NCI-H748 treated with DMSO at 0.1 percent for 48 hours (cell line): ENCODE data around the gene SYNPO.

Source experiments
- DNase-seq: peaks from one replicate; lab custom pipeline; 2025; lab: John Stamatoyannopoulos, UW

SYNPO gene

DNA sequence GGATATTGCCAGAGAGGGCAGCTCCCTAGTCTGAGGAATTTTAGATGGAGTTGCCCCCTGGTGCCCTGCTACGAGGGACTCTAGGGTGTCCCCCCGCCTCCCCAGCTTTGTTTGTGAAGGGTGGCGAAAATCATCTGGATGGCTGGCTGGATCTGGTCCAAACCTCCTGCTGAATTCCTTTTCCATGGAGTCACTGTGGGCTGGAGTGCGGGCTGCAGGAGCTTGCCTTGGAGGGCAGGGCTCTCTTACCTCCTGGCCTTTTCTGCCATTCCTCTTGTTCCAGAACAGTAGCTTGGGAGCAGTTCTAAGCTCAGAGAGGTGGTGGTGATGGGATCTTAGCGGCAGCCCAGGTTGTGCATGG lies 2.1 kb downstream of the SYNPO start:
- no peak for DNase-seq

DNA sequence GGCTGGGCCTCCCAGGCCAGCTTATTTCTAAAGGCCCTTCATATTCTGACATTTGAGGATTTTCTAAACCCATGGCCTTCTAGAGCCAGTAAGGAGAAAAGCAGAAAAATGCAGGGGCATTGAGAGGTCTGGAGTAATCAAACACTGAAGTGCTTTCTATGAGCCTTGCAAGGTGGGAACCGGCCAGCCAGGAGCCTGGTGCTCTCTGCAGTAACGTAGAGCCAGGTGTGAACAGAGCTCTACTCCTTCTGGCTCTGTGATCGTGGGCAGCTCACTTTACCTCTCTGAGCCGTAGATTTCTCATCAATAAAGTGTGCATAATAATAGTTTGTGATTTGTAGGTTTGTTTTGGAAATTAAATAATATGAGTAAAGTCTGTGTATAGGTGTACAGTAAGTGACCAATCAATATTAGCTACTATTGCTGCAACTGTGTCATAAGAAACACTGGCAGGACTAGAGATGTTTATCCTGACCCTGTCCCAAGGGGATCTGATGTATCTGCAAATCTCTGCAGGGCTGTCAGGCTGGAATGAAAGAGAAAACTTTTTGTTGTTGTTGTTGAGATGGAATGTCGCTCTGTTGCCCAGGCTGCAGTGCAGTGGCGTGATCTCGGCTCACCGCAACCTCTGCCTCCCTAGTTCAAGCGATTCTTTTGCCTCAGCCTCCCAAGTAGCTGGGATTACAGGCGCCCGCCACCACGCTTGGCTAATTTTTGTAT lies 2.7 kb downstream of the SYNPO start:
- DNase-seq: no peak

DNA sequence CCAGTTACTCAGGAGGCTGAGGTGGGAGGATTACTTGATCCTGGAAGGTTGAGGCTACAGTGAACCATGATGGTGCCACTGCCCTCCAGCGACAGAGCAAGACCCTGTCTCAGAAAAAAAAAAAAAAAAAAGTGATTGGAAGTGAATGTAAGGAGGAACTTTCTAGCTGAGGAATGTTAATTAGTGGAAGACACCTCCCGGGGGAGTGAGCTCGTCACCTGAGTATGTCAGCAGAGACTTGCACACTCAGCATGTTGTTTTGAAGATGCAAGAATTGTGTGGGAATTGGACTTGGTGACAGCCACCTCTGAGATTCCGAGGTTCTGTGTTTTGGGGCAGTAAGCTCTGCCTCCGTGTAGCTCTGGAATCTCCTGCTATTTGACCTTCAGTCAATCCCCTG lies 3.6 kb downstream of the SYNPO start:
- DNase-seq: no peak

DNA sequence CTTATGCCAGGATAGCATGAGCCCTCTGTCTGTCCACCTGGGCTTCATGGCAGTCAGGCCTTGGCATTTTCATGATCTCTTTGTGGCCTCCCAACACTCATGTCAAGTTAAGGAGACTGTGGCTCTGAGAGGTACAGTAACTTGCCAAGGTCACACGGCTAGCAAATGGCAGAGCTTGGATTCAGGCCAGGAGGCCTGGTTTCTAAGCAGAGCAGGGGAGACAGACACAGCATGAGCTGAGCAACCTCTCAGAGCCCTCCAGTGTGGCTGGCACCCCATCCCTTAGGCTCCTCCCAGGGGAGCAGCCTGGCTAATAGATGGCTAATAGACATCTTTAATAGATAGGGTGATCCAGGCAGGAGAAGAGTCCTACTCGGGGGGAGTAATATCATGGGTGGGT lies 4.1 kb downstream of the SYNPO start:
- DNase-seq: no peak

DNA sequence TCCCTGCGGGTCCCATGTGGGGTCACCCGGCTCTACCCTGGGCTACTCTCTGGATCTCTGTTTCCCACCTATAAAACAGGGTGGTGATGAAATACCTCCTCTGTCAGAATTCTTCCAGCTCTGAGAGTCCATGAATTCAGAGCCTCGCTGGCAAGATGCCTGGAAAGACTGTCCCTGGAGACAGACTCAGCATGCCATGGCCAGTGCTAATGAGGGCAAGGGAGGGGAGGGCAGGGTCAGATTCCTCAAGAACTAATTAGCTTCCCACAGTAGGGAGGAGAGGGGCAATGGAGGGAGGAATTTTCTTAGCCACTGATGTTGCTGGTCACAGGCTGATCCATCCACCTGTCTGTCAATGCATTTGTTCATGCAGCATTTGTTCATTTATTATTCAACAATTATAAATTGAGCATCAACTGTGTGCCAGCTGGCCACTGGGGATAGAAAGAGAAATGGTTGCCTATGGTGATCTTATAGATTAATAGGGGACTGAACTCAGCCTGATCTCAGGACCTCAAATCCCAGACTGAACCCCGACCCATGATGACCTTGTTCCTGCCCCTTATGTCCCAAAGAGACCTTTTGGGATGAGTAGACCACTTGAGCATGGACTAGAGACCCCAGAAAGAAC lies 4.7 kb downstream of the SYNPO start:
- DNase-seq: no peak

DNA sequence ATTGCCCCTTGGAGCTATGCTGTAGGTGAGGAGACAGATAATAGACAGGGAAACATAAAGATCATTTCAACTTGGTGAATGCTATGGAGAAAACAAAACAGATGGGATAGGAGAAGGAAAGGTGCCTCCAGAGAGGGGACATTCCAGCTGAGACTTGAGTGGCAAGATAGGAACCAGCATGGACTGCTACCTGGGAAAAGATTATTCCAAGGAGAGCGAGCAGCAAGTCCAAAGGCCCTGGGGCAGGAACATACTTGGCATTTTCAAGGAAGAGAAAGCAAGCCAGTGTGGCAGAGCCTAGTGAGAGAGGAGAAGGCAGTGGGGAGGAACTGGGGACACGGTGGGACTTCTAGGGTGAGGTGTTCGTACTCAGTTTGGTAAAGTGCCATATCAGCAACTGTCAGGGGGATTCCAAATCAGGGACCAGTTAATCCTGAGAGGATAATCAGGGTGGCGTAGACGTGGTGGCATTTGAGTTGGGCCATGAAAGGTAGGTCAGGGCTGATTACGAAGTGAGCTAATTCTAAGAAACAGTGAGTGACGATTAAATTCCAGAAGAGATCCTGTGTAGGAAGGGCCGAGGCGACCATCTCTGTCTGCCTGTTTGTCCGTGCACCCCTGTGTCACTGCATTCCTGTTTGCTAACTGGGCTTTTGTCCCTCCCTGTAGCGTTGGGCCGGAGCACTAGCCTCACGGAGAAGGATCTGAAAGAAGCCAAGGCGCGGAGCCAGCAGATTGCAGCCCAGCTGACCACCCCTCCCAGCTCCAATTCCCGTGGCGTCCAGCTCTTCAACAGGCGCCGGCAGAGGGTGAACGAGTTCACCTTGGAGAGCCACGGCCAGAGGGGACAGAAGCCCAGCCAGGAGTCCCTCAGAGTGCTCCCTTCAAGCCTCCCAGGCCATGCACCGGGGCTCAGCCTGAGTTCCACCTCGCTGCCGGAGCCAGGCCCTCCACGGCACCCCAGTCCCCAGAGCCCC lies 7.1 kb downstream of the SYNPO start:
- no peak for DNase-seq

DNA sequence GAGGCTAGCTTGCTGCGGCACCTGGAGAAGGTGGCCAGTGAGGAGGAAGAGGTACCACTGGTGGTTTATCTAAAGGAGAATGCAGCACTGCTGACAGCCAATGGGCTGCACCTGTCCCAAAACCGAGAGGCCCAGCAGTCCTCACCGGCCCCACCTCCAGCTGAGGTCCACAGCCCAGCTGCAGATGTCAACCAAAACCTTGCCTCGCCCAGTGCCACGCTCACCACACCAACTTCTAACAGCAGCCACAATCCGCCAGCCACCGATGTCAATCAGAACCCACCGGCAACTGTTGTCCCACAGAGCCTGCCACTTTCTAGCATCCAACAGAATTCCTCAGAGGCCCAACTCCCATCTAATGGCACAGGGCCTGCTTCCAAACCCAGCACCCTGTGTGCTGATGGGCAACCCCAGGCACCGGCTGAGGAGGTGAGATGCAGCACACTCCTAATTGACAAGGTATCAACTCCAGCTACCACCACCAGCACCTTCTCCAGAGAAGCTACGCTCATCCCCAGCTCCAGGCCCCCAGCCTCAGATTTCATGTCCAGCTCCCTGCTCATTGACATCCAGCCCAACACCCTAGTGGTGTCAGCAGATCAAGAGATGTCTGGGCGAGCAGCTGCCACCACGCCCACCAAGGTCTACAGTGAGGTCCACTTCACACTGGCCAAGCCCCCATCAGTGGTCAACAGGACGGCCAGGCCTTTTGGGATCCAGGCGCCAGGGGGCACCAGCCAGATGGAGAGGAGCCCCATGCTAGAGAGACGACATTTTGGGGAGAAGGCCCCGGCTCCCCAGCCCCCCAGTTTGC lies 8.0 kb downstream of the SYNPO start:
- DNase-seq: no peak

DNA sequence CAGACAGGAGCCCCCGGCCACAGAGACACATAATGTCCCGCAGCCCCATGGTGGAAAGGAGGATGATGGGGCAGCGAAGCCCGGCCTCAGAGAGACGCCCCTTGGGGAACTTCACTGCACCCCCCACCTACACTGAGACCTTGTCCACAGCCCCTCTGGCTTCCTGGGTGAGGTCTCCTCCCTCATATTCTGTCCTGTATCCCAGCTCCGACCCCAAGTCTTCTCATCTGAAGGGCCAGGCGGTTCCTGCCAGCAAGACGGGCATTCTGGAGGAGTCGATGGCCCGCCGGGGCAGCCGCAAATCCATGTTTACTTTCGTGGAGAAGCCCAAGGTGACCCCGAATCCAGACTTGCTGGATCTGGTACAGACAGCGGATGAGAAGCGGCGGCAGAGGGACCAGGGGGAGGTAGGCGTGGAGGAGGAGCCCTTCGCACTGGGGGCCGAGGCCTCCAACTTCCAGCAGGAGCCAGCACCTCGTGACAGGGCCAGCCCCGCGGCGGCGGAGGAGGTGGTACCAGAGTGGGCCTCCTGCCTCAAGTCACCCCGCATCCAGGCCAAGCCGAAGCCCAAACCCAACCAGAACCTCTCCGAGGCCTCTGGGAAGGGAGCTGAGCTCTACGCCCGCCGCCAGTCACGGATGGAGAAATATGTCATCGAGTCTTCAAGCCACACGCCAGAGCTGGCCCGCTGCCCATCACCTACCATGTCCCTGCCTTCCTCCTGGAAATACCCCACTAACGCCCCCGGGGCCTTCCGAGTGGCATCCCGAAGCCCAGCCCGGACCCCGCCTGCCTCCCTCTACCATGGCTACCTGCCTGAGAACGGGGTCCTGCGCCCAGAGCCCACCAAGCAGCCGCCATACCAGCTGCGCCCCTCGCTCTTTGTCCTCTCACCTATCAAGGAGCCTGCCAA lies 8.9 kb downstream of the SYNPO start:
- no peak for DNase-seq

DNA sequence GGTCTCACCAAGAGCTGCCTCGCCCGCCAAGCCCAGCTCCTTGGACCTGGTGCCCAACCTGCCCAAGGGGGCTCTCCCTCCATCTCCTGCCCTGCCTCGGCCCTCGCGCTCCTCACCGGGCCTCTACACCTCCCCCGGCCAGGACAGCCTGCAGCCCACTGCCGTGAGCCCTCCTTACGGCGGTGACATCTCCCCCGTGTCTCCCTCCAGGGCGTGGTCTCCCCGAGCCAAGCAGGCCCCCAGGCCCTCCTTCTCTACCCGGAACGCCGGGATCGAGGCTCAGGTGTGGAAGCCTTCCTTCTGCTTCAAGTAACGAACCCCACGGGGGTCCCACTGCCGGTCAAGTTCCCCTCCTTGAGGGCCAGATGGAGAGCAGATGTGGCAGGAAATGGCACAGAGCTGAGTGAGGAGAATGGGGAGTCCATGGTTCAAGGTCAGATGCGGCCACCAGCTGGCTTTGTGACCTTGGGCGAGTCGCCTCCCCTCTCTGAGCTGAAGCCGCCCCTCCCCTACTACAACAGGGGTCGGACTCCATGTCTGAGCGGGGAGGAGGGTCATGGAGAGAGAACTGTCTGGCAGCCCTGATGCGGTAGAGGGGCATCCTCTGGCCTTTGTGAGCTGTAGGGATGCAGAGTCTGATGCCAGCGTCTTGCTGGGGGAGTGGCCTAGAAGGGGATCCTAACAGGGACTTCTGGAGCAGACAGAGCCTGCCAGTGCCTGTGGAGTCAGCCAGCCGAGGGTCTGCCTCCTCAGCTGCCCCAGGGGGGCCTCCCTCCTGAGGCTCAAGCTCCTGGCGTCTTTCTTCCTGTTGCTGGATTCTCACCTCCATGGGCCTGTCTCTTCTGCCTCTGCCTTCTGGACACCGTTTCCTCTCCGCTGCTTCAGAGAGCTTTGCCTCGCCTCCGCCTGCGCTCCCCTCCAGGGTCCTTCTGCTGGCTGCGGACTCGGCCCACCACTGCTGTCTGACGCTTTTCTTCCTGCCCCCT lies 9.9 kb downstream of the SYNPO start:
- no peak for DNase-seq

DNA sequence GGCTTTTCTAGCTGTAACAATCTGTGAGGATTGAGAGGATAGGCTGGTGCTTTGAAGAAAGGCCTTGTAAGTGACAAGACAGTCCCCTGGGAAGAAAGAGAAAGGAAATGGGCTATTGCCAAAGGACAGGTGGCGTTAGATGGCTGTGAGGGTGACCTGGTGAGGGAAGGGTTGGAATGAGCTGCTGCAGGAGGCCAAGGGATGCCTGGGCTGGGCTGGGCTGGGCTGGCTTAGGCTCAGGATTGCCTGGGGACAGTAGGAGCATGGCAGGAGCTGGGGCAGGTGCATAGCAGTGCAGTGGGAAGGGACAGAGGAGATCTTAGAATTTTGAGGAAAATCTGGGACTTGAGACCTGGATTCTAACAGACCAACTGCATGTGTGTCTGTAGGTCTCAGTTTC lies 10.9 kb downstream of the SYNPO start:
- no peak for DNase-seq

DNA sequence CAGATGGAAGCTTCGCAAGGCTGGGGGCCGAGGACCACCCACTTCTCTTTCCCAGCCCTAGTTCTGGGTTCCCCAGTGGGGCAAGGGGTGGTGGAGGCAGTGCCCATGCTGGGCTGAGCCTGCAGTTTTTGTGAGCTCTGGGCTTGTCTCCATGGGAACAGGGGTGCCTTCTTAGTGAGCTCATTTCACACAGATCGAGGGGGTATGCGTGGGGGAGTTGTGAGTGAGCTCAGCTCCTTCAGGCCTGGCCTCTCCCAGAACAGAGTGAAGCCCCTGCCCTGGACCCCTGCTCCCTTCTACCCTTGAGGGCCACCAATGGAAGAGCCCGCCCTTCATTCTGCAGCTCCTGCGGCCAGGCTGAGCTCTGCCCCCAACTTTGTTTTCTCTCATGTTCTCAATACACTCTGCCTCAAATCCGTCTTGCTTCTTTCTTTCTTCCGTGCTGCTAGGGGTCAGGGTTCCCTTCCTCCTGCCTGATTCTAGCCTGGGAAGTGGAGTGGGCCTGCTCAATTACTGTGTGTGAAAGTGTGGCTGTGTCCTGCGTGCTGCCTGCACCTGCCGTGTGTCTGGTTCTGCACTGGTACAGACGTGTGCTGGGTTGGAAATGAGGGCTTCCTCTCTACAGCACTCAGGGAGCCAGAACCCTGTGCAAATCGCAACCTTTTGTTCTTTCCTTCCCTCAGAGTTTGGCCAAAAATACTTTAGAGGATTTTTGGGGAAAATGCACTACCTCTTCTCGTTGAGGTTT lies 11.6 kb downstream of the SYNPO start:
- no peak for DNase-seq

DNA sequence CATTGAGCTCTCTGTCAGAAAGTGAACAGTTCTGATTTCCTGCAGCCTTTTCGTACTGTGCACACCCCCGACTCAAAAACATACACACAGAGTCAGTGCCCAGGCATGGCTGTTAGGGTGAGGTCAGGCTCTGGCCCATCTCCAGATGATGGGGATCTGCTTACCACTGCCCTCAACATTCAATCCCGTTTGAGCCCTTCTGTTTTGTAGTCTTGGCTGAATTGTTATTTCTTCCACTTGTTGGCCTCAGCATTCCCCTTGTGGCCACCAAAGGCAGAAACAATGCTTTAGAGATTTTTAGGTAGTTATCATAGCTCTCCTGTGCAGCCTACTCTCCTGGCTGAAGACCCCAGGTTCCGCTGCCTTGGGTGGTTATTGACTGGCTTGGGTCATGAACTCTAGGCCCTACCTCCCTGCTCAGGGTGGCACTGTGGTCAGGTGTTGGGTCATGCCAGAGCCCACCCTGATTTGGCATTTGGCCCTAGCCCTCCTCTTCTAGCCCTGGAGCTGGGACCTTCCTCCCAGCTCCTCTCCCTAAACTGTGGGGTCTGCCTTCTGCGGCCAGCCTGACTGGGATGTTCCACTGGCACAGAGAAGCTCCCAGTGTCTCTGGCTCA lies 12.8 kb downstream of the SYNPO start:
- DNase-seq: no peak

DNA sequence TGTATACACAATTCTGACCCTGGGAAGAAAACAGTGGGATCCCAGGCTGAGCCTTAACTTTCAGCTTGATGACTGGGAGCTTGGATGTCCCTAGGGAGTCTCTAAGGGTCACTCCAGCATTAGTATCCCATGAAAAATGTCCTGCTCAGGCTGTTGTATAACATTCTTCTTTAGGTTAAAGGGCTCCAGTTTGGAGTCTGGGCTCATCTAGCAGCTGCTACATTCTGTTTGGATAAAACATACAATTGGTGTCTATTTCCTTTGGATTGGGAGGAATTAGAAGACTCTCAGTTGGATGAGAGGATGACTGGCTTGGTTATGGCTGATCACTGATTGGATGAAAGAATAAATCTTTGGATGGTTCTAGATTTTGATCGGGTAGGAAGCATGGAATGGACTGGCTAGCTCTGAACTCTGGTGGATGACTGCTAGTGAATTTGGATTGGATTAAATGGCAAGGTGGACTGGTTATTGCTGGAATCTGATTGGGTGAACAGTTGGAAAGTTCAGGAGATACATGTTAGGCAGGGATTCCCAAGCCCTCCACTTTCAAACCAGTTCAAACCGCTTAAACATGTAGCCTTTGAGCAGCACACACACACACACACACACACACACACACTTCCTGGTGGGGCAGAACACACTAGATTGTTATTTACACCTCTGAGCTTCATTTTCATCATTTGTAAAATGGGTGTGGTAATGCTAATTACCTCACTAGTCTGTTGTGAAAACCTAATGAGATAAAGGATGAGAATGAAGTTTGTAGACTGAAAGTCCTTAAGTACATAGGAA lies 13.5 kb downstream of the SYNPO start:
- DNase-seq: no peak

DNA sequence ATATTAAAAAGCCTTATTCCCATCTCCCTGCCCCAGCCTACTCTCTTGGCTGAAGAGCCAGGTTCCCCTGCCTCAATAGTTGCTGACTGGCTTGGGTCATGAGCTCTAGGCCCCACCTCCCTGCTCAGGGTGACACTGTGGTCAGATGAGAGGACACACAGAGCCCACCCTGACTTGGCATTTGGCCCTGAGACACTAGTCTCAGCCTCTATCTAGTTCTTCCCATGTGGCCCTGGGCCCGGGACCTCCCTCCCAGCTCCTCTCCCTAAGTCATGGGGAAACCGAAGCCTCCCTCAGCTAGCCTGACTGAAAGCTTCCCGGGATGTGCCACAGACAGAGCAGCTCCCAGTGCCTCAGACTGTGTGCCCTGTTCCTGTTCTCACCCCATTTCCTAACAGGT lies 14.8 kb downstream of the SYNPO start:
- no peak for DNase-seq

DNA sequence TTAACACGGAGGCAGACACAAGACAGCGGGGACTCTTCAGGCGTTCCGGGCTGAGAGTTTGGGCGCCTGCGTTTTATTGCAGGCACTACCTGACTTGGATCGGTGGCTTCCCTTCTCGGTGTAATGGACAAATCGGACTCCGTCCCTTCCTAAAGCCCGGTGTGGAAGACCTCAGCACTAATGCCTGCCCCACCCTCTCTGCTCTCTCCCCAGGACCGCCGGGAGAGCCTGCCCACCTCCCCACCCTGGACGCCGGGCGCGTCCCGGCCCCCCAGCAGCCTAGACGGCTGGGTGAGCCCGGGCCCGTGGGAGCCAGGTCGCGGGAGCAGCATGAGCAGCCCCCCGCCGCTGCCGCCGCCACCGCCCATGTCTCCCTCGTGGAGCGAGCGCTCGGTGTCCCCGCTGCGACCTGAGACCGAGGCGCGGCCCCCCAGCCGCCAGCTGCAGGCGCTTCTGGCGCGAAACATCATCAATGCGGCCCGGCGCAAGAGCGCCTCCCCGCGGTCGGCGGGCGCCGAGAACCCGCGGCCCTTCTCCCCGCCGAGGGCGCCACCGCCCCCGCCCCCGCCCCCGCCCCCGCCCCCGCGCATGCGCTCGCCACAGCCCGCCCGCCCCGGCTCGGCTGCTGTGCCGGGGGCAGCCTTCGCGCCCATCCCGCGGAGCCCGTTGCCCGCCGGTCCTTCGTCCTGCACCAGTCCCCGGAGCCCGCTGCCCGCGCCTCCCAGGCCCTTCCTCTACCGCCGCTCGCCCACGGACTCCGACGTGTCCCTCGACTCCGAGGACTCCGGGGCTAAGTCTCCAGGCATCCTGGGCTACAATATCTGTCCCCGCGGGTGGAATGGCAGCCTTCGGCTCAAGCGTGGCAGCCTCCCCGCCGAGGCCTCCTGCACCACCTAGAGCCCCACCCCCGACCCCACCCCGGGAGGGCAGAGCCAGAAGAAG lies 16.0 kb downstream of the SYNPO start:
- peak; percentile 46 for DNase-seq

DNA sequence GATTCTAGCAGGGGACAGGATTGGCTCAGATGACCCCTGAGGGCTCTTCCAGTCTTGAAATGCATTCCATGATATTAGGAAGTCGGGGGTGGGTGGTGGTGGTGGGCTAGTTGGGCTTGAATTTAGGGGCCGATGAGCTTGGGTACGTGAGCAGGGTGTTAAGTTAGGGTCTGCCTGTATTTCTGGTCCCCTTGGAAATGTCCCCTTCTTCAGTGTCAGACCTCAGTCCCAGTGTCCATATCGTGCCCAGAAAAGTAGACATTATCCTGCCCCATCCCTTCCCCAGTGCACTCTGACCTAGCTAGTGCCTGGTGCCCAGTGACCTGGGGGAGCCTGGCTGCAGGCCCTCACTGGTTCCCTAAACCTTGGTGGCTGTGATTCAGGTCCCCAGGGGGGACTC lies 17.7 kb downstream of the SYNPO start:
- DNase-seq: no peak
